Measurements from ENCODE around the gene SPINK4.

SPINK4 gene, protein sequence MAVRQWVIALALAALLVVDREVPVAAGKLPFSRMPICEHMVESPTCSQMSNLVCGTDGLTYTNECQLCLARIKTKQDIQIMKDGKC

GRCh38 chr9:33239921-33240320, at the start of gene SPINK4:
SPINK4 (plus strand) TSS chr9:33240167; CDS start chr9:33240209, 42 bp downstream.
- FAIRE-seq: no peak

DNA sequence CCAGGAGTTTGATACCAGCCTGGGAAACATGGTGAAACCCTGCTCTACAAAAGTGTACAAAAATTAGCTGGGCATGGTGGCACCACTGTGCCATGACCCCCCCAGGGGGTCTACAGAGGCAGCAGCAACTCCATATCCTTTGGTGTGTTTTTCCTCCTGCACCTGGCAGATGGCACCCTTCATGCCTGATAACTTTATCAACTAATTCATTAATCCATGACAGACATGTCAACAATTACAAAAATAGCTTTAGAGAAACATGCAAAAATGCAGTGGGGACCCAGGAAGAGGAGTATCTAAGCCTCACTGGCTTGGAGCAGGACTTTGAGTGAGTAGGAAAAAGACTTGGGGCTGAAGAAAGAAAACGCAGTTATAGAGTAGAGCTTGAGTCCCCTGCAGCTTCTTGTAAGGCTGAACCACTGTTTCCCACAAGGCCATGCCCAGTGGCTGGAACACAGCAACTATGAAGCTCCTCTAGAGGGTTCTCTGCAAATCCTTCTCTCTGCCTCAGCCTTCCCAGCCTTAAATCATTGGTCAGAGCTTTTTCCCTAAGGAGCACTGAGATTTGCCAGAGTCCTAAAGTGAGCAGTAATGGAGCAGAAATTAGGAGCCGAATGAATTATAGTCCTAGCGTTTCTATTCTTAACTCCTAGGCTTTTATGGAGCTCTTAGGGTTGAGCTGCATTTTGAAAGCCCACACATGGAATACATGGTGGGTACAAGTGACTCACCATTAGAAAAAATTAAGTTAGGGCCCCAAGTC, 47.3 kb upstream of the SPINK4 start:
- no peak for FAIRE-seq

- FAIRE-seq: no peak
Observed at GRCh38 chr9:33193818-33194217, 46.1 kb upstream of the SPINK4 start.

GRCh38 chr9:33196736-33197135, 43.2 kb upstream of the SPINK4 start:
- no peak for FAIRE-seq

- no peak for FAIRE-seq
Observed at GRCh38 chr9:33197279-33198152, 42.5 kb upstream of the SPINK4 start.

DNA sequence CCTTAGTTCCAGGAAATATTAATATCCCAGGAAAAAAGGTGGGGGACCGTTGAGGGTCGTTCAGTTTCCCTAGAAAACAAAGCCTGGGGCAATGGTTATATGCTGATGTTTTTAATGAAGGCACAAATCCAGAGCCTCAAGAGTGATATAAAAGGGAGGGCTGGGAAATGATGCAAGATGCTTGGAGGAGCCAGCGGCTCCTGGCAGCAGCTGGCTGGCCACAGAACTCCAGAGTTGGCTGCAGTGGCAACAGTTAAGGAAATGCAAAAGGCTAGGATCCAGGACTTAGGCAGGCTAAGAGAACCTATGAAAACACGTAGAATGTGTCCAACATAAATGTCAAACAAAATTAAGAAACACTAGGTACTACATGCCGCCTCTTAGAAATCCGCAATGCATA, 41.8 kb upstream of the SPINK4 start:
- FAIRE-seq: no peak

DNA sequence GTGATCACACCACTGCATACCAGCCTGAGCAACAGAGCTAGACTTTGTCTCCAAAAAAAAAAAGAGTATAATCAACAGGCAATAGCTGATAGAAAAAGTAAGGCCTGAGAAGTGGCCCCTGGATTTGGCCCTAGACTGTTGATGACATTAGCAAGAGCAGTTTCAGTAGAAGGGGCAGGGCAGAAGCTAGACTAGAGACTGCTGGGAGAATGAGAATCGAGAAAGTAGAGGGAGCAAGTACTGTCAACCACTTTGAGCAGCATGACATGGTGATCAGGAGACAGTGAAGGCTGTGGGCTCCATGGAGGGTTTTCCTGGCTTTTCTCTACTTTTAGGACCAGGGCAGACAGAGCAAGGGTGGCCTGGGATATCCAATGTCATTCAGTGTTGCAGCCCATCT, 37.9 kb upstream of the SPINK4 start:
- FAIRE-seq: no peak

DNA sequence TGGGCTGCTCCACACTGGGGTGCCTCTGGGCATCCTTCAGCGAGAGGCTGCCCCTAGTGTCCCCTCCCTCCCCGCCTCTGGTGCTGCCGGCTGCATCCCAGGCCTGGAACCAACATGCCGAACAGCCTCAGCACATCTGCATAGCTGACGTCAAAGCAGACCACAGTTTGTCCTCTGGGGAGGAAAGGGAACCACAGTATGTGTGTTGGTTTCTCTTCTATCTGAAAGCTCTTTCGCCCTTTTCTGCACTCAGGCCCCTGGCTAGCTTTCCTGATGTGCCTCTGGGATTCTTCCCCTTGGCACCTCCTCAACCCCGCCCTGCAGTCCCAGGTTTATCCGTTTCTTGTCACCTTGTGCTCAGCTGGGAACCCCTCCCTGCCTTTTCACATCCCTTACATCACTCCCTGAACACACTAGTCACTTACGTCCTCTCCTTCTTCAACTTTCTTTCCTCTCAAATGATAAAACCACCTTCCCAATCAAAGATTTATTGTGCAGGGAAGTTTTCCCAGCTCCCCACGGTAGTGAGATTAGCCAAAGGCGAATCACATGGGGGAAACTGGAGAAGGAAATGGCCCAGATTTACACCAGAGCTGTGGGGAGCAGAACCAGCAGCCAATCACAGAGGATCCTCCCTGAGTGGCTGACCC, 37.3 kb upstream of the SPINK4 start:
- no peak for FAIRE-seq

DNA sequence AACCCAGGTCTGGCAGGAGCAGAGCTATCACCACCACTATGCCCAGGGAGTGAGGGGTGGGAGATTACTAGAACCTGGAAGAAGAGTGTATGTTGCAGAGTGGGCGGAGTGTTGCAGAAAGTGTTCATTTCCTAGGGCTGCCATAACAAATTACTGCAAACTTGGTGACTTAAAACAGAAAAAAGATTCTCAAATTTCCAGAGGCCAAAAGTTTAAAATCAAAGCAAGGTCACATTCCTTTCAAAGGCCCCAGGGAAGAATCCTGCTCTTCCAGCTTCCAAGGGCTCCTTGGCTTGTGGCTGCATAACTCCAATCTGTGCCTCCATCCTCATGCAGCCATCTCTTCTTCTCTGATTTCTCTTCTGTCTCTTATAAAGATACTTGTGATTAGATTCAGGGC, 30.6 kb upstream of the SPINK4 start:
- FAIRE-seq: no peak

DNA sequence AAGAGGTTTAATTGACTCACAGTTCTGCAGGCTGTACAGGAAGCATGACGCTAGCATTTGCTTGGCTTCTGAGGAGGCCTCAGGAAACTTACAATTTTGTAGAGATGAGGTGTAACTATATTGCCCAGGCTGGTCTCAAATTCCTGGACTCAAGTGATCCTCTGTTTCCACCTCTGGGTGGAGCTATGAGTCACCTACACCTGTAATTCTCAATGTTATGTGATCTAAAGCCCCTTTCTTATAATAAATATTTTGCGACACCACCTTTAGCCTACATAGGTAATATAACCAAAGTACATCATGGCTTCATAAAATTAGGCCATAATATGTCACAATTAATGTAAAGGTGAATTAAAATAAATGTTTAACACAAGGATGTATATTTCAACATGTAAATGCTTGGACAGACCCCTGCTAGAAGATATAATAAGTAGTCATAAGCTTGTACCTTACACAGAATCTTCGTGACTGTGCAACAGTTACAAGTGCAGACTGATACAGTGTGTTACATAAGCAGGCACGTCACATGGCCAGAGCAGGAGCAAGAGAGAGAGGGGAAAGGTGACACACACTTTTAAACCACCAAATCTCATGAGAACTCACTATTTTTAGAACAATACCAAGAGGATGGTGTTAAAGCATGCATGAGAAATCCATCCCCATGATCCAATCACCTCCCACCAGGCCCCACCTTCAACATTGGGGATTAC, 29.8 kb upstream of the SPINK4 start:
- no peak for FAIRE-seq

DNA sequence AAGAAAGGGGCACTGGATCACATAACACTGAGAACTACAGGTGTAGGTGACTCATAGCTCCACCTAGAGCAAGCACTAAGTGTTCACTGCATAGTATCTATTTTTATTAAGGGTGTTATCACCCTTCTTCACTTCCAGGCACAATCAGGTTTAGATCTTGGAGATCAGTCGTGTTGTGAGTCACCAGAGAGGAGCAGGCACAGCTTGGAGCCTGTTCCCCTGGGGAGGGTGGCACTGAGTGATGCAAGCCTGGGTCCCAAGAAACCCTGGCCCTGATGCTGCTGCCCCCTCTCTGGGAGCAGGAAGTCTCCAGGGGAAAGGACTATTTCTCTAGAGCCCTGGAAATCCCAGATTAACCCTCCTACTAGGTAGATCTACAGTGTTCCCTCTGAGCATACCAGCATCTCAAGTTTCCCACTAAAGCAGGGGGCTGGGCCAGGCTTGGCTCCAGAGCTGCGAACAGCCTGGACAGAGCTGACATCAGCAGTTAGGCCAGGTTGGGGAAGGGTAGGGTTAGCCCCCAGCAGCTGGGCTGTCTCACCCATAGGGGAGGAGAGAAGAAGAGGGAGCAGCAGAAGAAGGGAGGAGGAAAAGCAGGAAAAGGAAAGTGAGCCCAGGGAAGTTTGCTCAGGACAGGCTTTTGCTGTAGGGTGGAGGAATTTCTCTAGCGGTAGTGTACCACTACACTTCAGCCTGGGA, 28.1 kb upstream of the SPINK4 start:
- FAIRE-seq: no peak

- FAIRE-seq: no peak
Observed at GRCh38 chr9:33220681-33221567, 19.0 kb upstream of the SPINK4 start.

DNA sequence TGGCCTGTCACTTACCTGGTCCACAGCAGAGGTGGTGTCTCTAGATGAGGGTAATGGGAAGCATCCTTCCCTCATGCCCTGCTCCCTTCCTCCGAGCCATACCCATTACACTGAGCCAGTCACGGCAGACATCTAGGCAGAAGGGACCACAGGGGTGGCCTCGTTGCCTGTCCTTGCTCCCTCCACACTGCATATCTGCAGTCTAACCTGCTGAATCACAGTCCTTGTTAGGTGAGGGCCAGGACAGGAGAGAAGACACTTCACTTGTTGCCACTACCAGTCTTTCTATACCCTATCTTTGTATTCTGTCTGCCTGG, 18.4 kb upstream of the SPINK4 start:
- no peak for FAIRE-seq

DNA sequence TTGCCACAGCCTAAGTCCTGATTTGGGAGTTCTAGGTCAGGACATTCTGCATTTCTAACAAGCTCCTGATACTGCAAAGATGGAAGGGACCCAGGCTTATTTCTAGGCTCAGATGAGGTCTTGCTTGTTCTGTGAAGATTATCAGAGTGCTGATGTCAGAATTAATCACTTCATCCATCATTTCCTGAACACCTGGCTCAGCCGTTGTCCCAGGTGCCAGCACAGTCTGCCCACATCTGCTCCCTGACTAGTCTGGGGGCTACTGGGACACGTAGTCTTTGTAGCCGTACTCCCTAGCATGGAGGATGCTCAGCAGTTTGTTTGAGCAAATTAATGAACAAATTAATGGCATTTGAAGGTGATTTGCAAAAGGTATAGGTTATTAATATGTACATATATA, 17.9 kb upstream of the SPINK4 start:
- FAIRE-seq: no peak

DNA sequence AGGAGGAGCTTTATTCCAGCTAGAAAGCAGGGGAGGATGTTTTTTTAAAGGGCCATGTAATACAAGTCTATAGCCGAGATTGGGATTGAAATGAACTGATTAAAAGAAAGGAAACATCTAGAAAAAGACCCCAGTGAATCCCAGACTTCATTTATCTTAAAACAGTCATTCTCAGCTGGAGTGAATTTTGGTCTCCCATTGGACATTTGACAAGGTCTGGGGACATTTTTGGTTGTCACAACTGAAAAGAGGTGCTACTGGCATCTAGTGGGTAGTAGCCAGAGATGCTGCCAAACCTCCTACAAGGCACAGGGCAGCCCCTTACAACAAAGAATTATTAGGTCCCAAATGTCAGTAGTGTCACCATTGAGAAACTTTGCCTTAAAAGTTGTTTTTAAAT, 16.3 kb upstream of the SPINK4 start:
- no peak for FAIRE-seq

DNA sequence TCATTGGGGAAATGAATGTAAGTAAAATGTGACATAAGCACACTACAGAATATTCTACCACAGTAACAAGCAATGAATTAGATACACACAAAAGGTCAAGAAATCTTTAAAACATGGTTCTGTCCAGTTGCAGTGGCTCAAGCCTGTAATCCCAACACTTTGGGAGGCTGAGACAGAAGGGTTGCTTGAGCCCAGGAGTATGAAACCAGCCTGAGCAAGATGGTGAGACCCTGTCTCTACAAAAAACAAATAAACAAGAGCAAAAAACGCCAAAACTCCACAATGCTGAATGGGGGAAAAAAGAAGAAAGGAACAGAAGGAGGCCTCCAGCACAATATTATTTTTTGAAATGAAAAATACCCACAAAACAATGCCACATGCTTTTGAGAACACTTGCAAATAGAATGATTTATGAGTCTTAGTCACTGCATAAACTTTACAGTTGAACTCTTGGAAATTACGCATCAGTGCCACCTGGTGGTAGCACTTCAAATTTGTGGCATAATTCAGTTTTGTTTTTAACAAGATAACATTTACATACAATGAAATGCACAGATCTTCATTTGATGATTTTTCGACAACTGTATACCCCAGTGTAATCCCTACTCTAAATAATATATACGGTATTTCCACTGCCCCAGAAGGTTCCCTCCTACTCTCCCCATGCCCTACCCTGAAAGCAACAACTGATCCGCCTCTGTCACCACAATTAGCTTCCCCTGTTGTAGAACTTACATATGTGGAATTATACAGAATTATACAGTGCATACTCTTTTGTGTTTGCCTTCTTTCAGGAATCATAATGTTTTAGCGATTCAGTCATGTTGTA, 14.4 kb upstream of the SPINK4 start:
- FAIRE-seq: peak; percentile 98

GRCh38 chr9:33227008-33227398, 13.0 kb upstream of the SPINK4 start:
- FAIRE-seq: no peak

DNA sequence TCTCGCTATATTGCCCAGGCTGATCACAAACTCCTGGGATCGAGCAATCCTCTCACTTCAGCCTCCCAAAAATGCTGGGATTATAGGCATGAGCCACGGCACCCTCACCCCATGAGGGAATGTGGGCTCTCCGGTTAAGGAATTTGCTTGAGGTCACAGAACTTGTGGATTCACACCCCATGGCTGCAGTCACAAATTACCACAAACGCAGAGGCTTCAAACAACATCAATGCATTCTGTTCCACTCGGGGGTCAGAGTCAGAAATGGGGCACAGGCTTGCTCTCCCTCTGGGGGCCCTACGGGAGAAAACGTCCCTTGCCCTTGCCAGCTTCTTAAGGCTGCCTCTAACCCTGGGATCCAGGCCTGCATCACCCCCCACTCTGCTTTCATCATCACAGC, 12.2 kb upstream of the SPINK4 start:
- no peak for FAIRE-seq

GRCh38 chr9:33228606-33229005, 11.4 kb upstream of the SPINK4 start:
- no peak for FAIRE-seq

GRCh38 chr9:33229359-33230114, 10.4 kb upstream of the SPINK4 start:
- no peak for FAIRE-seq
